Hepatocyte (in vitro differentiated cells): ENCODE data around the gene DNAJA3. TPM values are rescaled to one million over a fixed set of nuclear protein-coding genes. Genes with fewer than 3 reads are reported as not detected.

Experiments used
- DNase-seq: peaks from one replicate; pipeline ENCODE4 v3.0.0-alpha.2; 2016; ENCODE audit warnings: low spot score
- H2AFZ ChIP-seq: fragments of 200-600 bp; sonication (generic); 2 replicates; pipeline ENCODE4 v1.6.0; 2016; ENCODE audit warnings: antibody characterized with exemption, mild to moderate bottlenecking
- H3K27ac ChIP-seq: fragments of 200-600 bp; sonication (generic); 2 replicates; pipeline ENCODE4 v1.5.1; 2016; ENCODE audit warnings: mild to moderate bottlenecking
- H3K27me3 ChIP-seq: fragments of 200-600 bp; sonication (generic); 2 replicates; pipeline ENCODE4 v1.6.1; 2016
- H3K36me3 ChIP-seq: fragments of 200-600 bp; sonication (generic); replicated peaks from 2 replicates; pipeline ENCODE4 v1.5.1; 2016; ENCODE audit warnings: low read depth; ENCODE audit not compliant: insufficient read depth
- H3K4me1 ChIP-seq: fragments of 200-600 bp; sonication (generic); 2 replicates; pipeline ENCODE4 v1.5.1; 2016; ENCODE audit warnings: mild to moderate bottlenecking, moderate library complexity; ENCODE audit not compliant: insufficient read depth
- H3K4me2 ChIP-seq: fragments of 200-600 bp; sonication (generic); 2 replicates; pipeline ENCODE4 v1.6.0; 2016
- H3K4me3 ChIP-seq: fragments of 200-600 bp; sonication (generic); 2 replicates; pipeline ENCODE4 v1.5.1; 2016; ENCODE audit warnings: mild to moderate bottlenecking
- H3K79me2 ChIP-seq: fragments of 200-600 bp; sonication (generic); 2 replicates; pipeline ENCODE4 v1.6.0; 2017; ENCODE audit warnings: mild to moderate bottlenecking
- H3K9me2 ChIP-seq: fragments of 200-600 bp; sonication (generic); replicated peaks from 2 replicates; pipeline ENCODE4 v1.6.0; 2017; ENCODE audit warnings: mild to moderate bottlenecking; ENCODE audit not compliant: insufficient read depth
- H3K9me3 ChIP-seq: fragments of 200-600 bp; sonication (generic); 2 replicates; pipeline ENCODE4 v1.5.1; 2016; ENCODE audit warnings: low read depth, mild to moderate bottlenecking
- H4K20me1 ChIP-seq: fragments of 200-600 bp; sonication (generic); 2 replicates; pipeline ENCODE4 v1.6.0; 2016; ENCODE audit warnings: mild to moderate bottlenecking; ENCODE audit not compliant: insufficient read depth, poor library complexity, severe bottlenecking
- EZH2 ChIP-seq: fragments of 200-600 bp; sonication (generic); IDR thresholded peaks from 2 replicates; pipeline ENCODE4 v1.6.1; 2016; ENCODE audit warnings: antibody characterized with exemption, mild to moderate bottlenecking, borderline replicate concordance
- EZH2phosphoT487 ChIP-seq: fragments of 200-600 bp; sonication (generic); IDR thresholded peaks from one replicate; pipeline ENCODE4 v1.6.1; 2018; ENCODE audit warnings: antibody characterized with exemption, mild to moderate bottlenecking, low read depth, moderate library complexity; ENCODE audit not compliant: unreplicated experiment, severe bottlenecking
- WGBS: methylation state at CpG from one replicate; pipeline ENCODE4 v1.1.6; 2016; ENCODE audit warnings: low lambda C conversion rate; ENCODE audit errors: missing lambda C conversion rate; 5-methylcytosine and 5-hydroxymethylcytosine counted together
- polyA plus RNA-seq: library from polyadenylated mRNA; unstranded; fragments of >200 nt; fragmentation: Nextera tagmentation; extraction: Ambion mirVana; gene quantifications from 2 replicates; pipeline ENCODE4 v1.2.1, GENCODE V29; 2016
- total RNA-seq: library from RNA; depleted of rRNA; stranded (reverse); fragments of >200 nt; gene quantifications from 2 replicates; pipeline ENCODE4 v1.2.3, GENCODE V29; 2014
- TF ChIP-seq, protein P1 (sequence below): fragments of 200-600 bp; sonication (generic); IDR thresholded peaks from 2 replicates; pipeline ENCODE4 v1.5.1; 2016; ENCODE audit warnings: antibody characterized with exemption, mild to moderate bottlenecking; ENCODE audit not compliant: poor library complexity

The DNAJA3 gene
- total and polyA plus RNA-seq, 2 experiments from 2014 or later: 58.8 to 59.2 TPM

DNA sequence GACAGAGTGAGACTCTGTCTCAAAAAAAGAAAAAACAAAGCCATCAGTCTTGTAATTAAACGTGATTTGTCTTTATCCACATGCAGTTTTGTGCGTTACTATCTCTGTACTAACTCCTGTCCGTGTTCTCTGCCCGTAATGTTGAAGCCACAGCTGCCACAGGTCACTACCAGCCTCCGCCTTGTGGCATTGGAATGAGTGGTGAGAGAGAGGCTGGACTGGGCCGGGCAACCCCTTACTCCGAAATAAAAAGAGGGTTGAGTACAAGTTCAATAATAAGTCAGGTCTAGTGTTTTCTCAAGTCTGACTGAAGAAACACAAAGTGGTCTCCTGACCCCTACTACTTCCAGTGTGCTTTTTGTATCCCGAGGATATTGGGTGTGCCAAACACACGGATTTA, 5.4 kb downstream of the DNAJA3 start:
- Histone ChIP-seq H3K79me2 (peaks cover 65% of the 10 kb centered on the region), H2AFZ (no peak overlapping the region), H3K9me3 (no peaks in the 10 kb centered on the region), H3K4me2 (no peak overlapping the region), H3K4me3 (no peak overlapping the region), H3K27me3 (no peaks in the 10 kb centered on the region), H4K20me1 (no peaks in the 10 kb centered on the region), H3K4me1 (peaks cover 14% of the 10 kb centered on the region), H3K9me2 (no peaks in the 10 kb centered on the region), H3K36me3 (no peaks in the 10 kb centered on the region), H3K27ac (no peak overlapping the region)
- DNase-seq: no peak
- WGBS: 98% methylated on average over 9 of the region's 9 CpGs
- TF ChIP-seq, protein P1, sequence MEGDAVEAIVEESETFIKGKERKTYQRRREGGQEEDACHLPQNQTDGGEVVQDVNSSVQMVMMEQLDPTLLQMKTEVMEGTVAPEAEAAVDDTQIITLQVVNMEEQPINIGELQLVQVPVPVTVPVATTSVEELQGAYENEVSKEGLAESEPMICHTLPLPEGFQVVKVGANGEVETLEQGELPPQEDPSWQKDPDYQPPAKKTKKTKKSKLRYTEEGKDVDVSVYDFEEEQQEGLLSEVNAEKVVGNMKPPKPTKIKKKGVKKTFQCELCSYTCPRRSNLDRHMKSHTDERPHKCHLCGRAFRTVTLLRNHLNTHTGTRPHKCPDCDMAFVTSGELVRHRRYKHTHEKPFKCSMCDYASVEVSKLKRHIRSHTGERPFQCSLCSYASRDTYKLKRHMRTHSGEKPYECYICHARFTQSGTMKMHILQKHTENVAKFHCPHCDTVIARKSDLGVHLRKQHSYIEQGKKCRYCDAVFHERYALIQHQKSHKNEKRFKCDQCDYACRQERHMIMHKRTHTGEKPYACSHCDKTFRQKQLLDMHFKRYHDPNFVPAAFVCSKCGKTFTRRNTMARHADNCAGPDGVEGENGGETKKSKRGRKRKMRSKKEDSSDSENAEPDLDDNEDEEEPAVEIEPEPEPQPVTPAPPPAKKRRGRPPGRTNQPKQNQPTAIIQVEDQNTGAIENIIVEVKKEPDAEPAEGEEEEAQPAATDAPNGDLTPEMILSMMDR: no peak

DNA sequence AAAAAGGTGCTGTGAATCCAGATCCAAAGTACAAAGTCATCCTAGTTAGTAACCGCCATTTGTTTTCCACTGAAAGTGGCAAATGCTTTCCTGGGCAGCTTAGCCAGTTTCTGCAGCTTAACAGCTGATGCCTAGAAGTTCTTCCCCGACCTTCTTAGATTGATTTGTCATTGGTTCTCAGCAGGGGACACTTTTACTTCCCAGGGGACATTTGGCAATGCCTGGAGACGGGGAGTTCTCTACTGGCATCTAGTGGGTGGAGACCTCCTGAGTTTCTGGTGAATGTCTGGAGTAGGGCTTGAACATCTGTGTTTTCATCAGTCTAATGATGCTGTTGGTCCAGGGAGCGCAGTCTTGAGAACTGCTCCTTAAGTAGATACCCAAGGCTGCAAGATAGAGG, 7.6 kb downstream of the DNAJA3 start:
- Histone ChIP-seq H3K27me3 (no peaks in the 10 kb centered on the region), H4K20me1 (no peaks in the 10 kb centered on the region), H3K4me2 (no peak overlapping the region), H2AFZ (no peak overlapping the region), H3K79me2 (peaks cover 43% of the 10 kb centered on the region), H3K4me1 (no peaks in the 10 kb centered on the region), H3K9me3 (no peaks in the 10 kb centered on the region), H3K27ac (no peak overlapping the region), H3K4me3 (no peak overlapping the region), H3K36me3 (no peaks in the 10 kb centered on the region), H3K9me2 (no peaks in the 10 kb centered on the region)
- TF ChIP-seq EZH2 (no peak), EZH2phosphoT487 (no peak)
- TF ChIP-seq, protein P1: no peak
- WGBS: 94% methylated on average over 4 of the region's 4 CpGs
- no peak for DNase-seq

DNA sequence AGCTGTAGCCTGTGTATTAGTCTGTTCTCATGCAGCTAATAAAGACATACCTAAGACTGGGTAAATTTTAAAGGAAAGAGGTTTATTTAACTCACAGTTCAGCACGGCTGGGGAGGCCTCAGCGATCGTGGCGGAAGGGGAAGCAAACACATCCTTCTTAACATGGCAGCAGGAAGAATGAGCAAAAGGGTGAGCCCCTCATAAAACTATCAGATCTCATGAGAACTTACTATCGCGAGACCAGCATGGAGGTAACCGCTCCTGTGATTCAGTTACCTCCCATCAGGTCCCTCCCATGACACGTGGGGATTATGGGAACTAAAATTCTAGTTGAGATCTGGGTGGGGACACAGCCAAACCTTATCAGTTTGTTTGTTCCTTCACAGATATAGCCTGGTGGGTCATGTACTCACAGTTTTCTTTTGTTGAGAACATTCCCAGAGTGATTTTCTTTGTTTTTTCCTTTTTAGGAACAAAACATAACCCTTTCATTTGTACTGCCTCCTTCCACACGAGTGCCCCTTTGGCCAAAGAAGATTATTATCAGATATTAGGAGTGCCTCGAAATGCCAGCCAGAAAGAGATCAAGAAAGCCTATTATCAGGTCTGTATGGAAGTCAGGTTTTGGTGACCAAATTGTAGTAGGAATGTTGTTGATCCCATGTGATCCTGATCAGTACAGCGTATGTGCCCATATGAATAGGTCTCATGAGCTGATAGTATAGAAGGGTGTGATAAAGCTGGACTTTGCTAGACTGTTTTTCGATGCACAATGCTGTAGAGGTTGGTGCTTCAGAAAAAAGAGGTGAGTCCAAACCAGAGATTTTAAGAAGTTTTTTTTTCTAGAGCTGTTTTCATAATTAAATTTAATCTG, 8.5 kb downstream of the DNAJA3 start:
- no peaks in the 10 kb centered on the region for H3K9me2 ChIP-seq
- no peaks in the 10 kb centered on the region for H3K9me3 ChIP-seq
- H3K27ac ChIP-seq: no peak overlapping the region
- TF ChIP-seq EZH2 (no peak), EZH2phosphoT487 (no peak)
- TF ChIP-seq, protein P1: no peak
- H3K27me3 ChIP-seq: no peaks in the 10 kb centered on the region
- DNase-seq: no peak
- no peak overlapping the region for H3K4me2 ChIP-seq
- H2AFZ ChIP-seq: no peak overlapping the region
- no peak overlapping the region for H3K4me3 ChIP-seq
- H3K36me3 ChIP-seq: no peaks in the 10 kb centered on the region
- no peaks in the 10 kb centered on the region for H3K4me1 ChIP-seq
- H3K79me2 ChIP-seq: peaks cover 34% of the 10 kb centered on the region
- 88% methylated on average over 12 of the region's 12 CpGs for WGBS
- no peaks in the 10 kb centered on the region for H4K20me1 ChIP-seq
